Aorta (tissue), 5 donors: ENCODE data around the gene PITPNM2. TPM values are rescaled to one million over a fixed set of nuclear protein-coding genes. Genes with fewer than 3 reads are reported as not detected.

Source experiments
- ATAC-seq: fragments of 200-7000 bp; cut with Tn5 transposase; one replicate; pipeline ENCODE4 v1.9.1; 2022; ENCODE audit warnings: moderate library complexity; ENCODE audit not compliant: low FRiP score
- DNase-seq, 2 donors: peaks; one replicate each; pipeline ENCODE4 v3.0.0-alpha.2; 2020
- H3K27ac ChIP-seq, 2 donors: one replicate each; pipeline ENCODE4 v1.5.1; 2013; ENCODE audit warnings: low read length in 2 of 2, mild to moderate bottlenecking in 2 of 2, moderate library complexity in 2 of 2, control low read depth in 1 of 2, inconsistent platforms in 1 of 2, low read depth in 1 of 2
- H3K27me3 ChIP-seq, 2 donors: one replicate each; pipeline ENCODE4 v1.6.1; 2013; ENCODE audit warnings: control low read depth in 1 of 2, low read length in 1 of 2, mild to moderate bottlenecking in 1 of 2, moderate library complexity in 1 of 2; ENCODE audit not compliant: insufficient read depth in 2 of 2, control insufficient read depth in 1 of 2
- H3K36me3 ChIP-seq, 2 donors: one replicate each; pipeline ENCODE4 v1.6.1; 2013; ENCODE audit warnings: control low read depth in 1 of 2, low read length in 1 of 2, mild to moderate bottlenecking in 1 of 2; ENCODE audit not compliant: insufficient read depth in 2 of 2, control insufficient read depth in 1 of 2
- H3K4me1 ChIP-seq, 2 donors: one replicate each; pipeline ENCODE4 v1.6.1; 2013; ENCODE audit warnings: low read length in 2 of 2, control low read depth in 1 of 2, mild to moderate bottlenecking in 1 of 2, moderate library complexity in 1 of 2; ENCODE audit not compliant: insufficient read depth in 2 of 2, control insufficient read depth in 1 of 2
- H3K4me3 ChIP-seq, 2 donors: one replicate each; pipeline ENCODE4 v1.5.1; 2013; ENCODE audit warnings: low read length in 2 of 2, control low read depth in 1 of 2, mild to moderate bottlenecking in 1 of 2
- H3K9me3 ChIP-seq: one replicate; pipeline ENCODE4 v1.6.1; 2013; ENCODE audit warnings: mild to moderate bottlenecking, low read length; ENCODE audit not compliant: control insufficient read depth
- WGBS, 2 donors: extraction: QIAGEN DNeasy Blood & Tissue Kit; methylation state at CpG; one replicate each; pipeline ENCODE4 v1.1.7; 2013; 5-methylcytosine and 5-hydroxymethylcytosine counted together
- intact Hi-C, 2 donors: fragments of 100-400 bp; cut with DNase I; formaldehyde crosslinking; loops; one replicate each; pipeline versions ENCODE4 v1.14.2 to v1.15.0; 2022
- polyA plus RNA-seq, 2 donors: library from polyadenylated mRNA; stranded (reverse); fragments of 200-250 nt; gene quantifications; one replicate each; pipeline ENCODE4 v1.2.3, GENCODE V29; 2013
- total RNA-seq, 2 donors: library from RNA; stranded (reverse); fragmentation: NEBNext Ultra II Directional; extraction: Animal tissue kit (Norgen Biotek cat#: 25700); gene quantifications; one replicate each; pipeline ENCODE4 v1.2.1, GENCODE V29; 2021
- donor health status: healthy with polysubstance abuse.
- donor health status: Bipolar disorder and iron deficiency.
- donor health status: DM: no; HTN: no; CAD: no.
- donor health status: DM: no; HTN: no; CAD: no.
- donor health status: DM: yes; HTN: yes; CAD: no.

The PITPNM2 gene
- total and polyA plus RNA-seq, 4 donors, result 1.1 to 32.4 (median 11.7) TPM

DNA sequence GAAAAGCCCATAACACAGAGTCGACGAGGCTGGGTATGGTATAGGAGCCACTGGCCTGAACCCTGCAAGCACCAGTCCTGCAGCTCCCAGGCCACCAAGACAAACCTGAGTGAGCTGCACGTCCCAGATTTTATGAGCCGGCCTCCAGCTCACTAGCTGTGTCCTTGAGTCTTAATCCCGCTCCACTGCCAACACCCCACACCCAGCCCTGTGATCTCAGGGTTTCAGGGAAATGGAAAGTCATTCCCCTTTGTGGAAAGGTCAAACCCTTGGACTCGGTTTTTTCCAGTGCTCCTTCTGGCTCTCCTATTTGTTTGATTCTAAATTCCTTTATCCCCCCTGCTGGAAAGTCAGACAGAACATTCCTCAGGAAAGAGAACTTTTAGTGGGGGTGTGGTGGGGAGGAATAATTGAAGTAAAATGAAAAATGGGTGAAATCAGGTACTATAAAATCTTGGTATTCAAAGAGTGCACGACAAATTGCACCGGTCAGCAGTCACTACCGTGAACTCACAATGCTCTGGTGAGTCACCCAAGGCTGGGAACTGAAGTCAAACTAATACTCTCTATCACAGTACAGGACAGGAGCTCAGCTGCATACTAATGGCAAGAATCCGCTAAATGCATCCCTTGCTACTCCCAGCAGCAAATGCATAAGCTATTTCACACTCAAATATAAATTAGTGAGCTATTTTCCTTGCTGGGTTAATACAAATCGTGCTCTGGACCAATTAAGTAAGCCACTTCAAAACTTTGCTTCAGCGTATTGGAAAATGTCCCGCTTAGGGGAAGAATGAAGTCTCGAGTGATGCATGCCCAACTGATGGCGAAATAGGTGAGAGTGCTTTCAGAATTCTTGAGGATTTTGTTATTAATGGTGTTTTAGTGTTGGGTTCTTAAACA is 9.0 kb downstream of the PITPNM2 start:
- Histone ChIP-seq H3K9me3 (no peaks in the 10 kb centered on the region), H3K36me3 (no peaks in the 10 kb centered on the region), H3K27ac (peak overlapping the region in 1 of 2 donors; percentile 23), H3K4me1 (no peaks in the 10 kb centered on the region), H3K27me3 (no peaks in the 10 kb centered on the region), H3K4me3 (no peak overlapping the region)
- intact Hi-C loops, result no loop called here
- peak; percentile 77 to 83 for DNase-seq
- ATAC-seq, result peak; percentile 85
- 57 to 59% methylated on average over 15 of the region's 15 CpGs for WGBS, 2 donors

DNA sequence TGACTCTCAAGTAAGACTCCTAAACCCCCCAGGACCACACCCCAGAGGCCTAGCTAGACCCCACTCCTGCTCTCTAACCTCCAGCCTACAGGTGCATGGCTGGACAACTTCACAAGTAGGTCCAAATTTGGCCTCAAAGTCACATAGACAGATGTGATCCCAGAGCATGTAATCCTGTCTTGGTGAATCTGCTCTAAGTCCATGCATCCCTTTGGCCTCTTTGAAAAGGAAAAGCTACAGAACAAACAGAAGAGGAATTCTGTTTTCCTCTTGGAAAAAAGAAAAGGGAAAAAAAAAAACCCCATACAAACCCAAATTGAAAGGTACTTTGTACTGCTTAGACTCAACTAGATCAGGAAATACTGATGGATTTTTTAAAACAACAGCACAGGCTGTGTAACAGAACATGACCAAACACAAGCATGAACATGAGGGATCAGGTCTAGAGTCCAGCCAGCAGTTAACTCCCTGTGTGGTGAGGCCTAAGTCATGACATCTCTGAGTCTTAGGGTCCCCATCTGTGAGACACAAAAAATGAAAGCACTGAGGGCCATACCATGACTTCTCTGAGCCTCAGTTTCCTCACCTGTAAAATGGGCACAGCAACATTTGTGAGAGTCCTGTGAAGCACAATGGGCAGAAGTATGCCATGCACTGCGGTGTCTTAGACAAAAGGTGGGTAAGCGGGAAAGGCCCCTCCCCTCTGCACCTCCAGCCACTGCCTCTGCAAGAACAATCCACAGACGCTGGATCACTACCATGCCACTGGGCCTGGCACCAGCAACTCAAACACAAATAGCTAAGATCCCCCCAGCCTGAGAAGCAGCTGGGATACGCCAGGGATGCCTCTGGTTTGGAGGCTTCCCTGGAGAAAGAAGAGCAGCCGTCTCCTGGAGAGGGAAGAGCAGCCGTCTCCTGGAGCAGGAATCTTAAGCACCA is 9.9 kb downstream of the PITPNM2 start:
- Histone ChIP-seq H3K27ac (peak overlapping the region in 1 of 2 donors; percentile 41), H3K4me1 (no peaks in the 10 kb centered on the region), H3K27me3 (no peaks in the 10 kb centered on the region), H3K36me3 (no peaks in the 10 kb centered on the region), H3K9me3 (no peaks in the 10 kb centered on the region), H3K4me3 (no peak overlapping the region)
- DNase-seq, result no peak
- peak; percentile 30 for ATAC-seq
- intact Hi-C loops, result no loop called here
- 90 to 93% methylated on average over 6 of the region's 6 CpGs for WGBS, 2 donors

DNA sequence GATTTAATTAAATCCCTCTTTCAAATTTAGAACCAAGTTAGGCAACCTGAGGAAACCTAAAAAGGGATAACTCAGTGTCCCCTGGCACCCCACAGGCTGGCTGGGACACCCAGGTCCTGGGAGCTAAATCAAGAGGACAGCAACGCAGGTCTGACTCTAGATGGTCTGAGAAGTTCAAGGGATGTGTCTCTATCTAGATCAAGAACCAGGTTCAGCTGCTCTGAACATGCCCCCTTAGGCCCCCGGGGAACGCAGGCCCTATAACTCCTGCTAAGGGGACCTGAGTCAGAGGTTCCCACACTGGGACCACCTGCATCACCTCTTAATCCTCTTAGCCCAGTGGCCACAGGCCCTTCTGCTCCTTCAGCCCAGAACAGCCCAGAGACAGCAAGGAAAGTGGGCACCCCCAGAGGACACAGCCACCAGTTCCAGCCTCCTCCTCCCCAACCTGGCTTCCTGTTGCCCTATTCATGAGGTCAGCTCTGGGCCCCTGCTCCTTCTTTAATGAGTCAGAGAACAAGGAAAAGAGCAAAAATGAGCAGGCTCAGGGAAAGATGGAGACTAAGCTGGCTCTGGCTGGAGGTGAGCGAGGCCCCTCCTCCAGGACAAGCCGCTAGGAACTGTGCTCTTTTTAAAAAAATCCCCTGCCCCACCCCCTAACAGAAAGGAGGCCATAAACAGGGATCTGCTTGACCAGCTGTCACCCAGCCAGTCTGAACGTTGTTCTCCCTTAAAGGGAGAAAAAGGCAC is 10.8 kb downstream of the PITPNM2 start:
- intact Hi-C loops, result no loop called here
- Histone ChIP-seq H3K4me3 (no peak overlapping the region), H3K9me3 (no peaks in the 10 kb centered on the region), H3K36me3 (no peaks in the 10 kb centered on the region), H3K27me3 (no peaks in the 10 kb centered on the region), H3K4me1 (no peaks in the 10 kb centered on the region), H3K27ac (peak overlapping the region in 1 of 2 donors; percentile 41)
- 61 to 69% methylated on average over 6 of the region's 6 CpGs for WGBS, 2 donors
- DNase-seq, result peak in 1 of 2 donors; percentile 53
- peak; percentile 31 for ATAC-seq

DNA sequence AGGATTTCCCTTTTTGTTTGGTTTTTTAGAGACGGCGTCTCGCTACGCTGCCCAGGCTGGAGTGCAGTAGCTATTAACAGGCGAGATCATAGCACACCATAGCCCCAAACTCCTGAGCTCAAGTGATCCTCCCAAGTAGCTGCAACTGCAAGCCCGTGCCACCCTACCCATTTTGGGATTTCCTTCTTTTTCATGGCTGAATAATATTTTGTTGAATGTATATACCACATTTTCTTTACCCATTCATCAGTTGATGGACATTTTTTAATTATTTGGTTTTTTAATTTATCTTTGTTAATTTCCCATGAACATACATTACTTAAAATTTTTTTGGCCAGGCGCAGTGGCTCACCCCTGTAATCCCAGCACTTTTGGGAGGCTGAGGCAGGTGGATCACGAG is 15.2 kb downstream of the PITPNM2 start:
- WGBS, 2 donors, result 74 to 75% methylated on average over 8 of the region's 8 CpGs
- Histone ChIP-seq H3K27ac (no peak overlapping the region), H3K9me3 (no peaks in the 10 kb centered on the region), H3K27me3 (no peaks in the 10 kb centered on the region), H3K4me1 (no peaks in the 10 kb centered on the region), H3K36me3 (no peaks in the 10 kb centered on the region), H3K4me3 (no peak overlapping the region)
- ATAC-seq (no peak), DNase-seq (peak in 1 of 2 donors; percentile 5)
- intact Hi-C loops, result no loop called here

DNA sequence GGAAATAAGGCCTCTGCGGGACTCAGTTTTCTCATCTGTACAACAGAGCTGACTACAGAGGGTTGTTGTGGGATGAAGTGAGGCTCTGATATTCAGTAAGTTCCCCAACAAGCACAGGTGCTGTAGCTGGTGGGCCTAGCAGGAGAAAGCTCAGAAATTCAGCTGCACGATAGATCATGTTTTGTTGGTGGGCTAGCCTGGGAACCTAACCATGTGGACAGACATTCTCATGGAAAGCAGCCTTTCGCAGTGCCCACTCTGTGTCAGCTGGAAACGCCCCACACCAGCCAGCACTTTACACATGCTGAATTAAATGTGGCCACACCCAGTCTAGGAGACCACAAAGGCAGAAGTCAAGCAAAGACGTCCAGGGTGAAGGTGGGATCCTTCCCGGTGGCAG is 16.1 kb downstream of the PITPNM2 start:
- Histone ChIP-seq H3K27me3 (no peaks in the 10 kb centered on the region), H3K4me1 (no peaks in the 10 kb centered on the region), H3K36me3 (no peaks in the 10 kb centered on the region), H3K27ac (no peak overlapping the region), H3K9me3 (no peaks in the 10 kb centered on the region), H3K4me3 (no peak overlapping the region)
- 96 to 97% methylated on average over 6 of the region's 6 CpGs for WGBS, 2 donors
- peak in 1 of 2 donors; percentile 32 for DNase-seq
- intact Hi-C loops, result no loop called here
- no peak for ATAC-seq

DNA sequence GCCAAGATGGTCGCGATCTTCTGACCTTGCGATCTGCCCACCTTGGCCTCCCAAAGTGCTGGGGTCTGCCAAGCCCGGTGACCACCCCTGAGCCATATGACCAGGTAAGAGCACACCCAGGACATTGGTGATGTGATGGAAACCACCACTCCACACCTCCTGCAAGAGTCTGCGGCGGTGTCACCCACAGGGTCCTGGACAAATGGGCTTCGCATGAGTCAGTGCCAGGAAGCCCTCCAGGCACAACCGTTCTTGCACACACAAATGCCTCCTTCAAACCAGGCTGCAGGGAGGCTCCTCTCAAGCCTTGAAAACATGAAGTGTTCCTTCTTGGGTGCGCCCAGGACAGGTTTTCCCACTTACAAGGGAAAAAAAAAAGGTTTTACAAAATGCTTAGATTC is 16.6 kb downstream of the PITPNM2 start:
- no peaks in the 10 kb centered on the region for H3K9me3 ChIP-seq
- H3K27ac ChIP-seq, result no peak overlapping the region
- intact Hi-C loops, result no loop called here
- H3K4me1 ChIP-seq, result no peaks in the 10 kb centered on the region
- peak in 1 of 2 donors; percentile 62 for DNase-seq
- H3K27me3 ChIP-seq, result no peaks in the 10 kb centered on the region
- H3K4me3 ChIP-seq, result no peak overlapping the region
- no peaks in the 10 kb centered on the region for H3K36me3 ChIP-seq
- no peak for ATAC-seq
- 96 to 97% methylated on average over 9 of the region's 9 CpGs for WGBS, 2 donors

DNA sequence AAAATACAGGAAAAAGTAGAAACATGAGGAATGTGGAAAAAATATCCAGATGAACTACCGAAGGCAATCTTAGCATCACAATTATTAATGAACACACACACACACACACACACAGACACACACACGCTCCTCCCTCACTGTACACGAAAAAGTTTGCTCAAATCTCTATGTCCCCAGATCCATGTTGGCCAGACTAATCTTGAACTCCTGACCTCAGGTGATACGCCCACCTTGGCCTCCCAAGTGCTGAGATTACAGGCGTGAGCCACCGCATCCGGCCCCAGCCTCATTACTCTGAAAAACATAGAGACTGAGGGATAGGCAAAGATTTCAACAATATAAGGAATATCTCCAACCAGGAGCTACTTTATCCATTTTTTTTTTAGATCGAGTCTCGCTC is 17.2 kb downstream of the PITPNM2 start:
- intact Hi-C loops, result no loop called here
- Histone ChIP-seq H3K27me3 (no peaks in the 10 kb centered on the region), H3K27ac (no peak overlapping the region), H3K4me3 (no peak overlapping the region), H3K36me3 (no peaks in the 10 kb centered on the region), H3K9me3 (no peaks in the 10 kb centered on the region), H3K4me1 (no peaks in the 10 kb centered on the region)
- ATAC-seq (no peak), DNase-seq (peak in 1 of 2 donors; percentile 38)
- 91 to 93% methylated on average over 9 of the region's 9 CpGs for WGBS, 2 donors

DNA sequence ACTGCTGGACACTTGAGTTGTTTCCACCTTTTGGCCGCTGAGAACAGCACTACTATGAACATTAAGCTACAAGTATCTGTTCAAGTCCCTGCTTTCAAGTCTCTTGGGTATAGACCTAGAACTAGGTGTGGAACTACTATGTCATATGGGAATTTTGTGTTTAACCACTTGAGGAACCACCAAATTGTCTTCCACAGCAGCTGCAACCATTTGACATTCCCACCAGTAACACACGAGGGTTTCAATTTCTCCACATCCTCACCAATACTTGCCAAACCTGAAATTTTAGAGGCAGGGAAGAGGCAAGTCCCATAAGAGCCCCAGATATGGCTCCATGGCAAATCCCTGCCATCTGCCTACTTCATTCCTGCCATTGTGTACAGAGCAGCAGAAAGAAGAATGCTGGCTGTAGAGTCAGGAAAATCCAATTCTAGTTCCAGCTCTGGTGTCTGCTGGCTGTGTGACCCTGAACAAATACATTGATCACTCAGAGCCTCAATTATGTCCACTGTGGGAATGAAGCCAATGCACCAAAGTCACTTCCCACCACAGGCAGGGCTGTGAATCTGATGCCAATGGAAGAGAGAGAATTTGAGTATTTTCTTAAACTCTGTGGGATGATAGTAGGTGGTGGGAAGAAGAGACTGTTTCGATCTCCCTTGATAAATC is 17.8 kb downstream of the PITPNM2 start:
- DNase-seq (no peak), ATAC-seq (no peak)
- H3K9me3 ChIP-seq, result no peaks in the 10 kb centered on the region
- intact Hi-C loops, result no loop called here
- no peaks in the 10 kb centered on the region for H3K27me3 ChIP-seq
- no peaks in the 10 kb centered on the region for H3K36me3 ChIP-seq
- H3K27ac ChIP-seq, result no peak overlapping the region
- H3K4me3 ChIP-seq, result no peak overlapping the region
- H3K4me1 ChIP-seq, result no peaks in the 10 kb centered on the region
- 90 to 91% methylated on average over 3 of the region's 3 CpGs for WGBS, 2 donors
